ENCODE results near the gene RPS6KA2.

Gene RPS6KA2

GRCh38 chr6:166420351-166420750 lies 206.7 kb downstream of the RPS6KA2 start:
- no peak for DNase-seq (ENCODE audit: low read depth)

DNA sequence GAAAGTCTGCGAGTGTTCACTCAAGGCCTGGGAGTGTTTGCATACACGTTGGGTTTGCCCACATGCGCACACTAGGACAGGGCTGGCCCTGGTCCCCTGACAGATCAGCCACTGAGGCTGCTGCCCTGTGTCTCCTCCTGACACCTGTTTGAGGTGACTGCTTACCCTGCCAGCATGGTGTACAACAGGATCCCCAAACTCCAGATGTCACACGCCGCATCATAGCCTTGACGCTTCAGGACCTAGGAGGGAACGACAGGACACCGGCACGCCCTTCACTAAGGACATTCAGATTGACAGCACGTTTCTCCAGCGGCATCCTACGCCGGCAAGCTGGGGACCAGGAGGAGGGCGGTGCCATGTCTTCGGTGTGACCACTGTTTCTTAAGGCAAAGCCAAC lies 207.3 kb downstream of the RPS6KA2 start:
- no peak for DNase-seq (ENCODE audit: low read depth)

- peak; percentile 41 for DNase-seq (ENCODE audit: low read depth)
Observed at GRCh38 chr6:166419286-166419685, 207.8 kb downstream of the RPS6KA2 start.

- no peak for DNase-seq (ENCODE audit: low read depth)
Observed at GRCh38 chr6:166418691-166419143, 208.3 kb downstream of the RPS6KA2 start.

GRCh38 chr6:166417285-166417691 lies 209.8 kb downstream of the RPS6KA2 start:
- DNase-seq (ENCODE audit: low read depth) = no peak

DNA sequence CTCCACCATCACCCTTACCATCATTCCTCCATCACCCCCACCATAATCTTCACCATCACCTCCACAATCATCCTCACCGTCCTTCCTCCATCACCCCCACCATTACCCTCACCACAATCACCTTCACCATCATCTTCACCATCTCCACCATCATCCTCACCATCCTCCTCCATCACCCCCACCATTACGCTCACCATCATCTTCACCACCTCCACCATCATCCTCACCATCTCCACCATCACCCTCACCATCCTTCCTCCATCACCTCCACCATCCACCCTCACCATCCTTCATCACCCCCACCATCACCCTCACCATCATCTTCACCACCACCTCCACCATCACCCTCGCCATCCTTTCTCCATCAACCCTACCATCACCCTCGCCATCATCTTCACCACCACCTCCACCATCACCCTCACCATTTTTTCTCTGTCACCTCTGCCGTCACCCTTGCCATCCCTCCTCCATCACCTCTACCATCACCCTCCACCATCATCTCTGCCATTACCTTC lies 211.2 kb downstream of the RPS6KA2 start:
- DNase-seq (ENCODE audit: low read depth) = no peak

DNA sequence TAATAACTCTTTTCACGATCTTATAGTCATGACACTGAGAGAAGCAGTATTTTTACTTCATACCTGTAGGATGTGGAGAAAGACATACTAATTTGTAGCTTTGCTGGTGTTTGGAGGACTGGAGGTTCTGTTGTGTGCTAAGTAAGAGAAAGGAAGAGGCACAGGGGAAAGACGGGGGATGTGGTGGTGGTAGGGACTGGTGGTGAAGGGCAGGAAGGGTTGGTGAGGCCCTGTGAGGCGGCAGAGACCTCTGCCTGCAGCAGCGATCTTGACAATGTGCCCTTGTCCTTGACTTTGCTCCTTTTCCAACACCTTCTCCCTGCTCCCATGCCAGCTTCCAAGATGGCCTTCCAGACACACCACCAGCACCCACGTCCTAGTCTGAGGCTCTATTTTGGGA lies 211.7 kb downstream of the RPS6KA2 start:
- DNase-seq (ENCODE audit: low read depth) = no peak

DNA sequence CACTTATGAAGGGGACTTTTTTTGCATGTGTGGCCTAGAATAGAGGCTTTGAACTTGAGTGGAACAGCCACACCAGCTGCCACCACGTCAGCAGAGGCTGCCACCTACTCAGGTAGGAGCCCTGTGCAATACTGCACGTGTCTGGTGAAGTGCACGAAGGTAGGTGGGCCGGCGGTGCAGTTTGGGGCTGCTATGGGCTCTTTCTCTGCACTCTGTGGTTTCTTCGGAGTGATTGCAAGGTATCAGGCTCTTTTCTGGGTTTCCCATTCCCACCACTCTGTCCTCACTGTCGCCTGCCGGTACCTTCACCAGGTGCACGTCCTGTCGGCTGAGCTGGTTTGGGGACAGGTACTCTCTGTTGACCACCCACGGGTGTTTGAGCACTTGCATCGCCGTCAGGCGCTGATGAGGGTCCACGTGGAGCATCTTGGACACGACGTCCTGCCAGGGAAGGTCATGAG lies 213.5 kb downstream of the RPS6KA2 start:
- DNase-seq (ENCODE audit: low read depth) = no peak

DNA sequence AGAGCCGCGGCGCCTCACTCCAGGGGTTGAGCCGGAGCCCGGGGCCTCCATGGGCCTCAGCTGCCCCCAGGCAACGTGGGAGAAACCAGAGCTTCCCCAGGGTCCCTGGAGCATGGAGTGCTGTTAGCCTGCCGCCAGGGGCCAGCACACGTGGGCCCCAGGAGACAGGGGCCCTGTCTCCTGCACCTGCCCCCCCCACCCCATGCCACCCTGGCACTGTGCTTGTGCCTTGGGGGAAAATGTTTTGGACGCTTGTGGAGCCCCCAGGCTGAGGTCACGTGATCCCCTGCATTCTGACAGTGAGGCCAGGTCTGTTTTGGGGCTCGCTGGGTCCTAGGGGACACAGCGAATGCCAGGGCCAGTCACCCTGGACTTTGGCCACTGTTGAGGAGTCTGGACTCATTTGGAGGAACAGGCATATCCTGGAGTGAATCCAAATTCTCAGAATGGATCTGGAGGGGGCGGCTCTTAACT lies 214.1 kb downstream of the RPS6KA2 start:
- no peak for DNase-seq (ENCODE audit: low read depth)

GRCh38 chr6:166412156-166412910 lies 214.7 kb downstream of the RPS6KA2 start:
- DNase-seq (ENCODE audit: low read depth) = no peak

- DNase-seq (ENCODE audit: low read depth) = no peak
Observed at GRCh38 chr6:166411721-166412151, 215.3 kb downstream of the RPS6KA2 start.

- DNase-seq (ENCODE audit: low read depth) = no peak
Observed at GRCh38 chr6:166411271-166411670, 215.8 kb downstream of the RPS6KA2 start.

GRCh38 chr6:166410426-166410935 lies 216.6 kb downstream of the RPS6KA2 start:
- no peak for DNase-seq (ENCODE audit: low read depth)

DNA sequence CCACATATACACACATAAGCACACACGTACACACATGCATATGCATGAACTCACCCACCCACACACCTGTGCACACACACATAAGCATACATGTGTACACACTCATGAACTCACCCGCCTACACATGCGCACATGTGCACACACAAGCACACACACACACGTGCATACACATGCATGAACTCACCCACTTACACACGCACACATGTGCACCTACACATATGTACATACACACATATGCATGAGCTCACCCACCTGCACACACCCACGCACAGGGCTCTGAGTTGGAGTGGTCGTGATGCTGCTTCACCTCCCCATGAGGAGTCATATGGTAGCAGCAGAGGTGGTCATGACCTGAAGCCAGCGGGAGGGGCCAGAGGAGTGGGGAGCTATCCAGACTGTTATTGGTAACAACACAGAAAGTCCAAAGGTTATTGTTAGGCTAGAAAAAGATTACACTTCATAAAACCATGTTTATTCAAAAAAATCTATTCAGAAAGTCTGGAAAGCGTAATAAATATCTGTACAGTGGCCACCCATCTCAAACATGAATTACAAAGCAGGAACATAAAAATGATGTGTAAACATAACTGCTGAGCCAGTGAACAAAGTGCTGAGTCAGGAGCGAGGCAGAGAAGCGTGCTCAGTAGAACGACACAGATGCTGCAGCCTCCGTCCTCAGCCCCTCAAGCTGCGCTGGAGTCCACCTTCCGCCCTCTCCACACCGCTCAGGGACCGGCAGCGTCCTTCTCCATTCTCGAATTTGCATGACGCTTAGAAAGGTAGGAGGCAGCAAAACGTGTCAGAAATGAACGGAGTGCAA lies 217.9 kb downstream of the RPS6KA2 start:
- no peak for DNase-seq (ENCODE audit: low read depth)

GRCh38 chr6:166406197-166406596 lies 220.9 kb downstream of the RPS6KA2 start:
- DNase-seq (ENCODE audit: low read depth) = no peak

- no peak for DNase-seq (ENCODE audit: low read depth)
Observed at GRCh38 chr6:166405386-166405785, 221.7 kb downstream of the RPS6KA2 start.

DNA sequence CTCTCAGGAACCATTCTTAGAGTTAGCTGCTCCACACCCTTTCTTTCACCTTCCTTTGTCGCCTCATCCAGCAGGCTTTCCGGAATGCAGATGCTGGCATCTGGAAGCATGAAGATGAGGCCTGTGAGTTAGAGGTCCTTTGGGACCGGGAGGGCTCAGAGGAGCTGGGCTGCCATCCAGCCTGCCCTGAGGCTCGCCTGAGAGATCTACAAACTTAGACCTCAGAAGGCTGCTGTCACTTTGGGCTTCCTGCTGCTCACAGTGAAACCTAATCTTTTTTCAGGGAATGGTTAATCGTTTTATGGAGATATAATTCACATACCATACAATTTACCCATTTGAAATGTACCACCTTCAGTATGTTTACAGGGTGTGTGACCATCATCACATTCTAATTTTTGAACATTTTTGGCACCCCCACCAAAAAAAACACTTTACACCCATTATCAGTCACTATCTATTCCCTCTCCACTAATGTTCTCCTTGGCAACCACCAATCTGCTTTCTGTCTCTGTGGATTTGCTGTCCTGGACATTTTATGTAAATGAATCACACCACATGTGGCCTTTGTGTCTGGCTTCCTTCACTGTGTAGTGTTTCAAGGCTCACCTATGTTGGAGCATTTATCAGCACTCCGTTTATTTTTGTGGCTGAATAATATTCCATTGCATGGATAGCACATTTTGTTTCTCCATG lies 224.3 kb downstream of the RPS6KA2 start:
- DNase-seq (ENCODE audit: low read depth) = no peak

- peak; percentile 42 for DNase-seq (ENCODE audit: low read depth)
Observed at GRCh38 chr6:166400649-166401250, 226.3 kb downstream of the RPS6KA2 start.

DNA sequence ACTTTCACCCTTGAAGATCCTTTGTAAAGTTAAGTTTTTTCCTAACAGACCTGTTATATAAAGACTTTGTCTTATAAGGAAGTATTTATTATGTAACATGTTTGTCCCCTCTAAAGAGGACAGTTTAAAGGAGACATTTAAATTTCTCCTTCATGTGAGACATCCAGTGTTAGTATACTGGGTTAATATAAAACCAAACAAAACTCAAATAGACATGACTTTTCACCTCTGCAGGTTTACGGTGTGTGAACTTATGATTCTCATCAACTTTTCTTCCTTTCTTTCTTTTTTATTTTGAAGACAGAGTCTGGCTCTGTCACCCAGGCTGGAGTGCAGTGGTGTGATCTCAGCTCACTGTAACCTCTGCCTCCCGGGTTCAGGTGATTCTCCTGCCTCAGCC lies 226.9 kb downstream of the RPS6KA2 start:
- no peak for DNase-seq (ENCODE audit: low read depth)

GRCh38 chr6:166398348-166398747 lies 228.7 kb downstream of the RPS6KA2 start:
- DNase-seq (ENCODE audit: low read depth) = no peak

DNA sequence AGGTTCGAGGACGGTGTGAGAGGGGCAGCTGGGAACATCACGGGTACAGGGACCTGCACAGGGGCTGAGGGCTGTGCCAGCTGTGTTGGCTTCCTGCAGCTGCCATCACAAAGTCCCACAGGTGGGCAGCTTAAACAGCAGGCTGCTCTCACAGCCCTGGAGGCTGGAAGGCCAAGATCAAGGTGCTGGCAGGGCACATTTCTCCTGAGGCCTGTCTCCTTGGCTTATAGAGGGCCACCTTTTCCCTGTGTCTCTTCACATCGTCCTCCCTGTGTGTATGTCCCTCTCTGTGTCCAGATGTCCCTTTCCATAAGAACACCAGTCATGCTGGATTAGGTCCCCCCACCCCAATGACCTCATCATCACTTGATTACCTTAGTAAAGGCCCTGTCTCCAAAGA lies 229.2 kb downstream of the RPS6KA2 start:
- no peak for DNase-seq (ENCODE audit: low read depth)
